ENCODE data around the gene PIK3R6.

The PIK3R6 gene

GRCh38 chr17:8846768-8847211 is 20.7 kb downstream of the PIK3R6 start:
- no peak for DNase-seq

- no peak for DNase-seq
Observed at GRCh38 chr17:8844229-8845218, 22.9 kb downstream of the PIK3R6 start.

- no peak for DNase-seq
Observed at GRCh38 chr17:8843344-8843743, 24.1 kb downstream of the PIK3R6 start.

- DNase-seq = no peak
Observed at GRCh38 chr17:8841844-8842243, 25.6 kb downstream of the PIK3R6 start.

GRCh38 chr17:8839410-8839935 is 28.0 kb downstream of the PIK3R6 start:
- no peak for DNase-seq

- DNase-seq = no peak
Observed at GRCh38 chr17:8838551-8839095, 28.9 kb downstream of the PIK3R6 start.

GRCh38 chr17:8837563-8838075 is 29.9 kb downstream of the PIK3R6 start:
- DNase-seq = no peak

- DNase-seq = no peak
Observed at GRCh38 chr17:8836821-8837562, 30.5 kb downstream of the PIK3R6 start.

GRCh38 chr17:8835631-8836364 is 31.7 kb downstream of the PIK3R6 start:
- no peak for DNase-seq

- DNase-seq = no peak
Observed at GRCh38 chr17:8835106-8835505, 32.4 kb downstream of the PIK3R6 start.

GRCh38 chr17:8832711-8833352 is 34.6 kb downstream of the PIK3R6 start:
- DNase-seq = no peak

- no peak for DNase-seq
Observed at GRCh38 chr17:8831234-8831849, 36.1 kb downstream of the PIK3R6 start.

GRCh38 chr17:8830141-8830540 is 37.3 kb downstream of the PIK3R6 start:
- no peak for DNase-seq

- DNase-seq = no peak
Observed at GRCh38 chr17:8829036-8829941, 38.2 kb downstream of the PIK3R6 start.

- no peak for DNase-seq
Observed at GRCh38 chr17:8828517-8828875, 39.0 kb downstream of the PIK3R6 start.

GRCh38 chr17:8826808-8827435 is 40.6 kb downstream of the PIK3R6 start:
- no peak for DNase-seq

GRCh38 chr17:8825802-8826201 is 41.7 kb downstream of the PIK3R6 start:
- DNase-seq = no peak

GRCh38 chr17:8823279-8823678 is 44.2 kb downstream of the PIK3R6 start:
- no peak for DNase-seq

GRCh38 chr17:8822401-8823035 is 45.0 kb downstream of the PIK3R6 start:
- DNase-seq = no peak
